AG09309 (cell line): Measurements from ENCODE around the gene BANF2.

Experiments
- DNase-seq: peaks from one replicate; pipeline ENCODE4 v3.0.0-alpha.2; 2010; ENCODE audit warnings: low read depth
- H3K4me3 ChIP-seq: 2 replicates; pipeline ENCODE4 v1.5.1; 2011; ENCODE audit warnings: mild to moderate bottlenecking, low read depth, low read length, moderate library complexity; ENCODE audit not compliant: control insufficient read depth
- TF ChIP-seq, protein P1 (sequence below): IDR thresholded peaks from 2 replicates; pipeline ENCODE4 v1.5.1; 2011; ENCODE audit warnings: mild to moderate bottlenecking, low read depth, low read length, inconsistent platforms; ENCODE audit not compliant: insufficient read depth, control insufficient read depth; ENCODE audit errors: missing control alignments

BANF2 gene

DNA sequence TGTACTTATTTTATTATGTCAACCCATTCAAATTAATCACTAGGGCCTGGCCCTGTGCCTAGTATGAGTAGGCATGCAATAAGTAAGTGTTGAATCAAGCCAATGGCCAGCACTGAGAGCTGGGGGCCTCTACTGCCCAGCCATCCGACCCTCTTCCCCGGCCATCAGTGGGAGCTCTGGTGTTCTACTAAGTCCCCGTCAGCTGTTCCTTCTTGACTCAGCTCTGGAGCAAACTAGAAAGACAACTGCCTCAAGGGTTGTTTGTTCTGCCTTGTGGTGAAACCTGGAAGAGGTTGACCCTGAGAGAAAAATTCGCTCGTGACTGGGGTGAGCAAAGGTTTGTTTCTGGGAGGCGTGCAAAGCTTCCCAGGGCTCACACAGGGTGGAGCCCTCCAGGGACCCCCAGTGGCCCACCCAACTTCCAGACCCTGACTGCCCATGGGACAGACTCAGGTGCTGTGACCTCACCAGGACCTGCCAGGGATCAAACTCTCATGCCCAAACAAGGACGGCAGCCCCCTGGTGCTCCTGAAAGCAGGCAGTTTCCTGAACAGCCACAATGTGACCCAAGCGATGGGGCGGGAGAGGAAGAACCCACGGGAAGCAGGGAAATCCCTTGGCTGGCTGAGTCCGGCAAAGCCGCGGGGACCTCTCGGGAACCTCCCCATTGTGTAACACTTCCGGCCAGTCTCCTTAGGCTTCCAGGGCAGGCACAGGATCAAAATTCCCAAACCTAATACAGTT is 50.4 kb downstream of the BANF2 start:
- no peak overlapping the region for H3K4me3 ChIP-seq
- DNase-seq = no peak
- TF ChIP-seq, protein P1, sequence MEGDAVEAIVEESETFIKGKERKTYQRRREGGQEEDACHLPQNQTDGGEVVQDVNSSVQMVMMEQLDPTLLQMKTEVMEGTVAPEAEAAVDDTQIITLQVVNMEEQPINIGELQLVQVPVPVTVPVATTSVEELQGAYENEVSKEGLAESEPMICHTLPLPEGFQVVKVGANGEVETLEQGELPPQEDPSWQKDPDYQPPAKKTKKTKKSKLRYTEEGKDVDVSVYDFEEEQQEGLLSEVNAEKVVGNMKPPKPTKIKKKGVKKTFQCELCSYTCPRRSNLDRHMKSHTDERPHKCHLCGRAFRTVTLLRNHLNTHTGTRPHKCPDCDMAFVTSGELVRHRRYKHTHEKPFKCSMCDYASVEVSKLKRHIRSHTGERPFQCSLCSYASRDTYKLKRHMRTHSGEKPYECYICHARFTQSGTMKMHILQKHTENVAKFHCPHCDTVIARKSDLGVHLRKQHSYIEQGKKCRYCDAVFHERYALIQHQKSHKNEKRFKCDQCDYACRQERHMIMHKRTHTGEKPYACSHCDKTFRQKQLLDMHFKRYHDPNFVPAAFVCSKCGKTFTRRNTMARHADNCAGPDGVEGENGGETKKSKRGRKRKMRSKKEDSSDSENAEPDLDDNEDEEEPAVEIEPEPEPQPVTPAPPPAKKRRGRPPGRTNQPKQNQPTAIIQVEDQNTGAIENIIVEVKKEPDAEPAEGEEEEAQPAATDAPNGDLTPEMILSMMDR = no peak

DNA sequence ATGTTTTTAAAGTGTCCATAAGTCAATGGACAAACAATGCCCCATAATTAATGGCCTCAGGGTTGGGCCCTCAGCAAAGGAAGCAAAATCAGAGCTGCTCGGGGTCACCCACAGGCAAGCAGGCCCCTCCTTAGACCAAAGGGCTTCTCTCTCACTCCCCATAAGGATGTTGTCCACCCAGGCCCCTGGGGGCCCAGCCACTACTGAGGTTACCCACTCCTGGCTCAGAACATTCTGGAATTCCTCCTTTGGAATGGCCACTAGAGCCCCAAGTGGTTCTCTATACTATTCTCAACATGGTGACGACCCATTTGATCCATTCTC is 50.9 kb downstream of the BANF2 start:
- DNase-seq = no peak
- TF ChIP-seq, protein P1 = no peak
- H3K4me3 ChIP-seq = no peak overlapping the region

DNA sequence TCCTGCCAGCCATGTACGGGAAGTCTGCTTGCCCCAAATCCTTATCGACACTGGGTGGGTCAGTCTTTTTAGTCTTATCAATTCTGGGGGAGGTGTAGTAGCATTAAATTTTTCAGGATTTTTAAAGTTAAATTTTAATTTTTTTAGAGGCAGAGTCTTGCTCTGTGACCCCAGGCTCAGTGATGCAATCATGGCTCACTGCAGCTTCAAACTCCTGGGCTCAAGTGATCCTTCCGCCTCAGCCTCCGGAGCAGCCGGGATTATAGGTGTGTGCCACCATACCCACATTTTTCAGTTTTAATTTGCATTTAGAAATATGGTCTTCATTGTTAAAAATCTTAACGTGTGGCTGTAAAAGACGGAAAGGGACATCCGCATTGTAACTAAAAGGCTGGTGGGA is 51.9 kb downstream of the BANF2 start:
- TF ChIP-seq, protein P1 = no peak
- DNase-seq = no peak
- H3K4me3 ChIP-seq = no peak overlapping the region

DNA sequence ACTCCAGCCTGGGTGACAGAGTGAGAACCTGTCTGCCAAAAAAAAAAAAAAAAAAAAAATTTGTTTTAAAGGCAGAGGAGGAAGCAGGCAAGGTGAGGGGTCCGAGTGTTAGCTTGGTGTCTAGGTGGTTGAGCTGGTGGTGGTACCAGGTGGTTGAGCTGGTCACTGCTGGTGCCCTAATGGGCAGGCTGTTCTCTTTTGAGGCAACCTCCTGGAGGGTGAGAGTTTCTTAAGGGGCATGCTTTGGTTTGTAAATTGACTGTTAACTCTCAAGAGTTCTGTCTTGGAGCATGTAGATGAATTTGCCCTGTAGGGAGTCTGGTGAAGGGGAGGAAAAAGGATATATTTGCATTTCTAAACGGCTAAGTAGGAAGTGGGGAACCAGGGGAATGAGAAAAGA is 52.7 kb downstream of the BANF2 start:
- H3K4me3 ChIP-seq = no peak overlapping the region
- TF ChIP-seq, protein P1 = no peak
- no peak for DNase-seq

DNA sequence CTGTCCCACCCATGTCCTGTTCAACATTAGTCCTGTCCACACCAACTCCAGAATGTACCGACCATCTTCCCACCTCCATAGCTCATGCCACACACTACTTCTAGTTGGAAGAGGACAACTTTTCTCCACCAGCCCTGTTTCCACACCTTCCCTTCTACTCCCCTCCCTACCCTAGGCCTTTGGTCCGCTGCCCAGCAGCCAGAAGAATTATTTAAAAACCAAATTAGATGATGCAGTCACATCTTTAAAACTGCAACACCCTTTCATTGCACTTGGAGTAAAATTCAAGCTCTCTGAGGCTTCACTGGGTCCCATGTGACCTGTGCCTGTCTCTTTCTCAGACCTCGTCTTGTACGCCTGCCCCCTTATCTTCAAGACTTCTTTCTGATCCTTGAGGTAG is 53.8 kb downstream of the BANF2 start:
- TF ChIP-seq, protein P1 = no peak
- H3K4me3 ChIP-seq = no peak overlapping the region
- DNase-seq = no peak

DNA sequence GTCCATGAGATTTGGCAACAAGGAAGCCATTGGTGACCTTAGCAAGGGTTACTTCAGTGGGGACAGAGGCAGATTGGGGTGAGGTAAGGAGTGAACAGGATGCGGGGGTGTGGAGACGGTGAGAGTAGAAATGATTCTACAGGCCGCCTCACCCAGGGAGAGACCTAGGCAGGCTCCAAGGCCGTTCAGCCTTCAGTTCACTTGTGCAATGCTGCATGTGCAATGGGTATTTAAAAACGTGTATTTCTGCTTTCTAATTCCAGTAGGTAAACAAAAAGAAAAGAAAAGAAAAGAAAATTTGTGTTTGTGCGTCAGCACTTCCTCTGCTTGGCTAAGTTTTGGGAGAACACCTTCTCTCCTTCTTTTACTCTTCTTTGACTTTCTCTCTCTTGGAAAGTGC is 56.8 kb downstream of the BANF2 start:
- no peak for DNase-seq
- no peak overlapping the region for H3K4me3 ChIP-seq
- TF ChIP-seq, protein P1 = no peak
